Parathyroid adenoma (tissue), 2 donors: ENCODE measurements around the gene WWOX.

Experiments used
- H2AFZ ChIP-seq: fragments of 300-600 bp; sonication (generic); one replicate; pipeline ENCODE4 v1.7.0; 2017; ENCODE audit warnings: antibody characterized with exemption, mild to moderate bottlenecking
- H3K27ac ChIP-seq: fragments of 300-600 bp; sonication (generic); one replicate; pipeline ENCODE4 v1.7.0; 2017
- H3K27me3 ChIP-seq: fragments of 300-600 bp; sonication (generic); one replicate; pipeline ENCODE4 v1.7.0; 2017; ENCODE audit warnings: low read length; ENCODE audit not compliant: control insufficient read depth, insufficient read depth
- H3K36me3 ChIP-seq: fragments of 300-600 bp; sonication (generic); one replicate; pipeline ENCODE4 v1.7.0; 2017; ENCODE audit warnings: low read length; ENCODE audit not compliant: control insufficient read depth, insufficient read depth
- H3K4me1 ChIP-seq: fragments of 300-600 bp; sonication (generic); one replicate; pipeline ENCODE4 v1.7.0; 2017; ENCODE audit warnings: control low read depth
- H3K4me2 ChIP-seq: fragments of 300-600 bp; sonication (generic); one replicate; pipeline ENCODE4 v1.7.0; 2017; ENCODE audit warnings: low read length
- H3K4me3 ChIP-seq: fragments of 300-600 bp; sonication (generic); one replicate; pipeline ENCODE4 v1.7.0; 2017; ENCODE audit warnings: low read depth, low read length
- H3K79me2 ChIP-seq: fragments of 300-600 bp; sonication (generic); one replicate; pipeline ENCODE4 v1.7.0; 2017; ENCODE audit warnings: control low read depth
- H3K9ac ChIP-seq: fragments of 300-600 bp; sonication (generic); one replicate; pipeline ENCODE4 v1.7.0; 2017; ENCODE audit warnings: mild to moderate bottlenecking
- H3K9me3 ChIP-seq: fragments of 300-600 bp; sonication (generic); one replicate; pipeline ENCODE4 v1.7.0; 2017; ENCODE audit warnings: low read length; ENCODE audit not compliant: control insufficient read depth
- TF ChIP-seq, protein P1 (sequence below): fragments of 300-600 bp; sonication (generic); IDR thresholded peaks from one replicate; pipeline ENCODE4 v1.7.0; 2017; ENCODE audit warnings: antibody characterized with exemption, mild to moderate bottlenecking
- donor health status: primary hyperparathyroidism.

WWOX gene

DNA sequence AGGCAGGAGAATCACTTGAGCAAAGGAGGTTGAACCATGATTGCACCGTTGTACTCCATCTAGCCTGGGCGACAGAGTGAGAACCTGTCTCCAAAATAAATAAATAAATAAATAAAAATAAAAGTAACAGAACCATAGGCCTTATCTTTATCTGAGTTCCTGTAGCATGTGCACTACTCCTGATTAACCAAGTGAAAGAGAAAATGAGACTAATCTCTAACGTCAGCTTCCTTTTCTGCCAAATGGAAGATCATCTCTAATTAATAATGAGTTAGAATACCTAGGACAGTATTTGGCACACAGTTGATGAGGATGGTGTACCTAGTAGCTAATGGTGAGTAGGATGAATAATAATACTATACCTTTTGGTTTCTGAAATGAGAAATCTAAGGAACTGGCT lies 520.4 kb downstream of the WWOX start:
- no peak overlapping the region for H3K9ac ChIP-seq
- no peak overlapping the region for H2AFZ ChIP-seq
- H3K9me3 ChIP-seq, result no peaks in the 10 kb centered on the region
- no peak overlapping the region for H3K4me2 ChIP-seq
- no peaks in the 10 kb centered on the region for H3K79me2 ChIP-seq
- no peak overlapping the region for H3K4me3 ChIP-seq
- TF ChIP-seq, protein P1, sequence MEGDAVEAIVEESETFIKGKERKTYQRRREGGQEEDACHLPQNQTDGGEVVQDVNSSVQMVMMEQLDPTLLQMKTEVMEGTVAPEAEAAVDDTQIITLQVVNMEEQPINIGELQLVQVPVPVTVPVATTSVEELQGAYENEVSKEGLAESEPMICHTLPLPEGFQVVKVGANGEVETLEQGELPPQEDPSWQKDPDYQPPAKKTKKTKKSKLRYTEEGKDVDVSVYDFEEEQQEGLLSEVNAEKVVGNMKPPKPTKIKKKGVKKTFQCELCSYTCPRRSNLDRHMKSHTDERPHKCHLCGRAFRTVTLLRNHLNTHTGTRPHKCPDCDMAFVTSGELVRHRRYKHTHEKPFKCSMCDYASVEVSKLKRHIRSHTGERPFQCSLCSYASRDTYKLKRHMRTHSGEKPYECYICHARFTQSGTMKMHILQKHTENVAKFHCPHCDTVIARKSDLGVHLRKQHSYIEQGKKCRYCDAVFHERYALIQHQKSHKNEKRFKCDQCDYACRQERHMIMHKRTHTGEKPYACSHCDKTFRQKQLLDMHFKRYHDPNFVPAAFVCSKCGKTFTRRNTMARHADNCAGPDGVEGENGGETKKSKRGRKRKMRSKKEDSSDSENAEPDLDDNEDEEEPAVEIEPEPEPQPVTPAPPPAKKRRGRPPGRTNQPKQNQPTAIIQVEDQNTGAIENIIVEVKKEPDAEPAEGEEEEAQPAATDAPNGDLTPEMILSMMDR, result no peak
- H3K27ac ChIP-seq, result no peak overlapping the region
- no peaks in the 10 kb centered on the region for H3K36me3 ChIP-seq
- H3K27me3 ChIP-seq, result no peaks in the 10 kb centered on the region
- H3K4me1 ChIP-seq, result peaks cover 6% of the 10 kb centered on the region

DNA sequence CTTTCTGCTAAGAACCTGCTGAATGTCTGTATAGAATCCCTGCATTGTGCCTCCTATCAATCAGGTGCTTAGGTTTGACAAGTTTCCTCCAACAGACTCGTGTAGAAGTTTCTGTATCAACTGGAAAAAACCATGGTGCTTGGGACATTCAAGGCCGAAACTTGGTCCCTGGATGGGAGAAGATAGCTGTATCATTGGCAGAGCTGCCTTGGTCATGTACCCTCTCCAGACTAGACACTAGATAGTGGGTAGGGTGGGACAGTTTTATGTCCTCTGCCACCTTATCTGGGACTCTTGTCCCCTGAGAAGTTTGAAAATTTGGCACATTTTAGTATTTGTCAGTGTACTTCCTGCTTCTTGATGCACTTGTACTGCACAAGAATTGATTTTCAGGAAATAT lies 520.8 kb downstream of the WWOX start:
- Histone ChIP-seq H3K4me3 (no peak overlapping the region), H3K9me3 (no peaks in the 10 kb centered on the region), H3K36me3 (no peaks in the 10 kb centered on the region), H2AFZ (no peak overlapping the region), H3K27ac (no peak overlapping the region), H3K9ac (no peak overlapping the region), H3K27me3 (no peaks in the 10 kb centered on the region), H3K4me2 (no peak overlapping the region), H3K79me2 (no peaks in the 10 kb centered on the region), H3K4me1 (peaks cover 6% of the 10 kb centered on the region)
- TF ChIP-seq, protein P1, result no peak

DNA sequence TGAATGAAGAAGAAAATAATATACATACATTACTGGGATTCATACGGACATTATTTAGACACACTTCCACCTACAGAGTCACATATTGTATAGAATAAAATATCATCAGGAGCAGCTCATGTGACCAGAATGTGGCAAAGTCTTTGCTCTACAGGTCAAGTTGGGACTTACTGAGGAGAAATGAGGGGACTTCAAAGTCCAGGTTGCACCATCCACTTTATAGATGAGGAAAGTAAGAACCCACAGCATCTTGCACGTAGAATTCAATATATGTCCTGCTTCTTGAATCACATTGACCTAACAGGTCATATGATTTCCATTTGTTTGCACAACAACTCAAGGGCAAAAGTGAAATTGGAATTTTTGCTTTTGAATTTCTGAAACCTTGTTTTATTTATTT lies 524.3 kb downstream of the WWOX start:
- Histone ChIP-seq H3K9ac (no peak overlapping the region), H3K4me1 (no peaks in the 10 kb centered on the region), H3K36me3 (no peaks in the 10 kb centered on the region), H3K9me3 (no peaks in the 10 kb centered on the region), H2AFZ (no peak overlapping the region), H3K4me3 (no peak overlapping the region), H3K27me3 (no peaks in the 10 kb centered on the region), H3K27ac (no peak overlapping the region), H3K79me2 (no peaks in the 10 kb centered on the region), H3K4me2 (no peak overlapping the region)
- TF ChIP-seq, protein P1, result no peak

DNA sequence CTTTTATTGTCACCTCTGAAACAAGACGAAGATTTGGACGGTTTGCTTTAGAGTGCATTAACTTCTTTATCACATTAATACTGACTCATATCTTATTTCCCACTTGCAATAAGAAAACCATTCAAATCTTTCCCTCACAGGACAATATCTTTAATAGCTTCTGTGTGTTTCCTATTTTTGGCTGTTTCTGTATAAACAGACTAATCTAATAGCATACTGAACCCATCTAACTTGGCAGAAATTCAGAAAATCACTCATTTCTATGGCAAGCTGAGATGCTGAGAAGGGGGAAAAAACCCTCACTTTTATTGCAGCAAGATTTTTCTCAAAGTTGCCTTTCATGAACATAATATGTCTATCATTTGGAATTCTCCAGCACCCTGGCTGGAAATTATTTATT lies 524.9 kb downstream of the WWOX start:
- Histone ChIP-seq H3K4me1 (no peaks in the 10 kb centered on the region), H3K9ac (no peak overlapping the region), H3K4me2 (no peak overlapping the region), H3K36me3 (no peaks in the 10 kb centered on the region), H3K27me3 (no peaks in the 10 kb centered on the region), H3K27ac (no peak overlapping the region), H3K79me2 (no peaks in the 10 kb centered on the region), H3K4me3 (no peak overlapping the region), H2AFZ (no peak overlapping the region), H3K9me3 (no peaks in the 10 kb centered on the region)
- TF ChIP-seq, protein P1, result no peak

DNA sequence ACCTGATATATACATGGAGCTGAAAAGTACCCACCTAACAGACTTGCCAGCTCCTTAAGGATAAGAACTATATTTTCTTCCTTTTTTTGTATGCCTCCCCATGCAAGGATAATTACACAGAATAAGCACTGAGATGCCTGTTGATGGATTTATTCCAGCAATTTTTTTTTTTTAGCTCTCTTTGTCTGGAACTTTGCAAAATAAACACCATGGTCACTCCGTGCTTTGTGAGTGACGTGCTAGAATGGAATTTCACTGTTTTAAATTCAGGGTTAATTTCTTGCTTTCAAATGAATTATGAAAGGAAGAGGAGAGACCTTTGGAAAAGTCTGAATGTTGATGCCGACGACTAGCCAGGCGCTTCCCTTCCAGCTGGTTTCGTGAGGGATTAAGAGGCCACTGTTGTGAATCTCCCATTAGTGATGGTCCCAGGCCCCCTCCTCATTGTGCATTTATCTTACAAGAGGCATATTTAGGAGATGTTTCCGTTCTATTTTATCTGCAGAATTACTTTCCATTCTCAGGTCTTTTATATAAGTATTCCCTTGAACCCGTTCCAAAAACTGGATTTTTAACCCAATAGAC lies 529.1 kb downstream of the WWOX start:
- Histone ChIP-seq H2AFZ (no peak overlapping the region), H3K9ac (no peak overlapping the region), H3K4me2 (no peak overlapping the region), H3K4me3 (no peak overlapping the region), H3K27me3 (no peaks in the 10 kb centered on the region), H3K9me3 (no peaks in the 10 kb centered on the region), H3K27ac (no peak overlapping the region), H3K4me1 (no peaks in the 10 kb centered on the region), H3K36me3 (no peaks in the 10 kb centered on the region), H3K79me2 (no peaks in the 10 kb centered on the region)
- TF ChIP-seq, protein P1, result no peak
